Mesothelial cell of epicardium (in vitro differentiated cells): ENCODE results near the gene MYRIP. TPM values are rescaled to one million over a fixed set of nuclear protein-coding genes. Genes with fewer than 3 reads are reported as not detected.

Experiments
- DNase-seq, 2 experiments: peaks; one replicate each; pipeline ENCODE4 v3.0.0; 2021; ENCODE audit warnings: low spot score in 2 of 2; ENCODE audit not compliant: unreplicated experiment in 2 of 2
- H3K27ac Mint-ChIP-seq: 2 replicates; pipeline ENCODE4 v1.8.0; 2021; ENCODE audit warnings: mixed read lengths
- H3K27me3 Mint-ChIP-seq: 2 replicates; pipeline ENCODE4 v1.8.0; 2021; ENCODE audit warnings: low read depth, mixed read lengths
- H3K36me3 Mint-ChIP-seq: 2 replicates; pipeline ENCODE4 v1.8.0; 2021; ENCODE audit warnings: mixed read lengths
- H3K4me1 Mint-ChIP-seq: 2 replicates; pipeline ENCODE4 v1.8.0; 2021; ENCODE audit warnings: mixed read lengths
- H3K4me3 Mint-ChIP-seq: 2 replicates; pipeline ENCODE4 v1.8.0; 2021; ENCODE audit warnings: mild to moderate bottlenecking, moderate library complexity, mixed read lengths
- H3K9me3 Mint-ChIP-seq: 2 replicates; pipeline ENCODE4 v1.8.0; 2021; ENCODE audit warnings: mixed read lengths
- total RNA-seq: library from RNA; stranded (reverse); gene quantifications from 3 replicates; pipeline ENCODE4 v1.2.1, GENCODE V29; 2021
- TF ChIP-seq, protein P1 (sequence below): fragments of 200-600 bp; sonication (generic); IDR thresholded peaks from one replicate; pipeline ENCODE4 v1.5.0; 2021; ENCODE audit warnings: antibody characterized with exemption; ENCODE audit not compliant: unreplicated experiment

Gene MYRIP
- total RNA-seq, 1 donor from 2014 or later, result 0.63 TPM

DNA sequence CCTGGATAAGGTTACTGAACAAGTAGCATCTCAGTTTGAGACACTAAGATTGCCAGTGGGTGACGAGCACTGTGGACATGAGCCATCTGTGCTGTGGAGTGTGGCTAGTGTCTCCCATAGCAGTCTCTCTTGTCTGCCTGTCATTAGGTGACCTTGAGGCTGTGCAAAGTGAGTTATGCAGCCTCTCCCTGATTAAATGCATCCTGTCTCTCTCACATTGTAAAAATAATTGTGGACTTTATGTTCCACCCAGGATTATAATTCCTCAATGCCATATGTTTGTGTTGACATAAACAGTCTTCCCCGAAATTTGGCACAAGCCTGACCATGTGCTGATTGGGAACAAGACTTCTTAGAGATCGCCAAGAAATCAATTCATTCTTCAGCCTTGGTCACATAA, 168.9 kb downstream of the MYRIP start:
- no peak for DNase-seq
- no peak overlapping the region for H3K4me3 Mint-ChIP-seq
- H3K9me3 Mint-ChIP-seq, result peaks cover 7% of the 10 kb centered on the region
- no peak overlapping the region for H3K27ac Mint-ChIP-seq
- H3K36me3 Mint-ChIP-seq, result no peaks in the 10 kb centered on the region
- TF ChIP-seq, protein P1, sequence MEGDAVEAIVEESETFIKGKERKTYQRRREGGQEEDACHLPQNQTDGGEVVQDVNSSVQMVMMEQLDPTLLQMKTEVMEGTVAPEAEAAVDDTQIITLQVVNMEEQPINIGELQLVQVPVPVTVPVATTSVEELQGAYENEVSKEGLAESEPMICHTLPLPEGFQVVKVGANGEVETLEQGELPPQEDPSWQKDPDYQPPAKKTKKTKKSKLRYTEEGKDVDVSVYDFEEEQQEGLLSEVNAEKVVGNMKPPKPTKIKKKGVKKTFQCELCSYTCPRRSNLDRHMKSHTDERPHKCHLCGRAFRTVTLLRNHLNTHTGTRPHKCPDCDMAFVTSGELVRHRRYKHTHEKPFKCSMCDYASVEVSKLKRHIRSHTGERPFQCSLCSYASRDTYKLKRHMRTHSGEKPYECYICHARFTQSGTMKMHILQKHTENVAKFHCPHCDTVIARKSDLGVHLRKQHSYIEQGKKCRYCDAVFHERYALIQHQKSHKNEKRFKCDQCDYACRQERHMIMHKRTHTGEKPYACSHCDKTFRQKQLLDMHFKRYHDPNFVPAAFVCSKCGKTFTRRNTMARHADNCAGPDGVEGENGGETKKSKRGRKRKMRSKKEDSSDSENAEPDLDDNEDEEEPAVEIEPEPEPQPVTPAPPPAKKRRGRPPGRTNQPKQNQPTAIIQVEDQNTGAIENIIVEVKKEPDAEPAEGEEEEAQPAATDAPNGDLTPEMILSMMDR, result no peak
- H3K27me3 Mint-ChIP-seq, result peaks cover 11% of the 10 kb centered on the region
- H3K4me1 Mint-ChIP-seq, result peaks cover 3% of the 10 kb centered on the region

DNA sequence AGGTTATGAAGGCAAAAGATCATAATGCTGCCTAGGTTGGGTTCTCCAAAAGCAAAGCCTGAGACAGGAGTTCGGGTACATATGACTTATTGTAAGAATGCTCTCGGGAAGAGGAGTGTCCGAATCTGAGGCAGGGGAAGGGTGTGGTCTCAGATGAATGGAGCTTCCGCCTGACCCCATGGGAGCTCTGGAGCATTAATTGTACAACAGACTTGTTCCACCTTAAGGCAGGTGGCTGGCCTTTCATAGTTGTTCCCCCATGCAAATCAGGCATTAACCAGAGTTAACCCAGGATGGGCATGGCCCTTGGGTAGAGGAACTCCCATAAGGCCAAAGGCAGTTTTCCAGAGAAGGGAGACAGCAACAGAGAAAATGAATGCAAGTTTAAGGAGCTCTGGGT, 170.6 kb downstream of the MYRIP start:
- Mint-ChIP-seq H3K4me1 (peaks cover 3% of the 10 kb centered on the region), H3K9me3 (no peaks in the 10 kb centered on the region), H3K4me3 (no peak overlapping the region), H3K27ac (no peak overlapping the region), H3K27me3 (peaks cover 2% of the 10 kb centered on the region), H3K36me3 (no peaks in the 10 kb centered on the region)
- TF ChIP-seq, protein P1, result no peak
- DNase-seq, result no peak

DNA sequence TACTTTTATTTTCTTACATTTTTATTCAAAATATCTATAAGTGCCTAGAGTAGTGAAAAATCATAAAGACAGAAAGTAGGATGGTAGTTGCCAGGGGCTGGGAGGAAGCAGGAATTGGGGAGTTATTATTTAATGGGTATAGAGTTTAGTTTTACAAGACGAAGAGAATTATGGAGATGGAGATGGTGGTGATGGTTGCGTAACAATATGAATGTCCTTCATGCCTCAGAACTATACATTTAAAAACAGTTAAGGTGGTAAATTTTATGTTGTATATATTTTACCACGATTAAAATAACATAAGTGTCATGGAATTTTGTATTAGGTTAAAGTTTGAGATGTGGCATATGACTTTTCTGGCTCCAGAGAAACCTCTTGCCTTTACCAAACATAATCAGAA, 171.4 kb downstream of the MYRIP start:
- H3K36me3 Mint-ChIP-seq, result no peaks in the 10 kb centered on the region
- no peak overlapping the region for H3K27ac Mint-ChIP-seq
- DNase-seq, result no peak
- H3K27me3 Mint-ChIP-seq, result peaks cover 2% of the 10 kb centered on the region
- peaks cover 3% of the 10 kb centered on the region for H3K4me1 Mint-ChIP-seq
- no peak overlapping the region for H3K4me3 Mint-ChIP-seq
- TF ChIP-seq, protein P1, result no peak
- H3K9me3 Mint-ChIP-seq, result no peaks in the 10 kb centered on the region

DNA sequence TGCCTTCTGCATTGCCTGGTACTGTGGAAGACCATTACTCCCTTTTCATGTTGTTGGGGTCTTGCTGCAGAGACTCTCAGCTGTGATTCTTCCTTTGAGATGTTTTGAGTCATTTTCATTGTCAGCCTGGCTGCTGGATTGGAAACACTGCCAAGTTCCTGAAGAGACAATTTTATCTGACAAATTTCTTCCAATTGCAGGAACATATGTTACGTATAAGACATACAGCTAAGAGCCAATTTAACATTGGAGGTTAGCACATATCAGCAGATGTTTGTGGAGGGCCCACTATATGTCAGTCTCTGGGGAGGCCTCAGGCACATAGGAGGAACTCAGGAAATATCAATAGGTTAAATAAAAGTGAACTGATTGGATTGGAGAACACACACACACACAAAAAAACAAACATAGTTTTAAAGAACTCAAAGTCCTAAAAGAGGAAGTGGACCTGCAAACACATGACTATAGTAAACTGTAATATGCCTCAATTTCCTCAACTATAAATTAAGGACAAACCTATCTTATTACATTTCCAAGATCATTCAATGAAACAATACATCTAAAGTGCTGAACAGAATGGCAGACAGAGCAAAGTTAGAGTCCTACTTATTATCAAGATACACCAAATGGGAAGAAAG, 172.3 kb downstream of the MYRIP start:
- Mint-ChIP-seq H3K4me1 (peaks cover 3% of the 10 kb centered on the region), H3K27me3 (peaks cover 2% of the 10 kb centered on the region), H3K36me3 (no peaks in the 10 kb centered on the region), H3K4me3 (no peak overlapping the region), H3K9me3 (peaks cover 6% of the 10 kb centered on the region), H3K27ac (no peak overlapping the region)
- TF ChIP-seq, protein P1, result no peak
- no peak for DNase-seq

DNA sequence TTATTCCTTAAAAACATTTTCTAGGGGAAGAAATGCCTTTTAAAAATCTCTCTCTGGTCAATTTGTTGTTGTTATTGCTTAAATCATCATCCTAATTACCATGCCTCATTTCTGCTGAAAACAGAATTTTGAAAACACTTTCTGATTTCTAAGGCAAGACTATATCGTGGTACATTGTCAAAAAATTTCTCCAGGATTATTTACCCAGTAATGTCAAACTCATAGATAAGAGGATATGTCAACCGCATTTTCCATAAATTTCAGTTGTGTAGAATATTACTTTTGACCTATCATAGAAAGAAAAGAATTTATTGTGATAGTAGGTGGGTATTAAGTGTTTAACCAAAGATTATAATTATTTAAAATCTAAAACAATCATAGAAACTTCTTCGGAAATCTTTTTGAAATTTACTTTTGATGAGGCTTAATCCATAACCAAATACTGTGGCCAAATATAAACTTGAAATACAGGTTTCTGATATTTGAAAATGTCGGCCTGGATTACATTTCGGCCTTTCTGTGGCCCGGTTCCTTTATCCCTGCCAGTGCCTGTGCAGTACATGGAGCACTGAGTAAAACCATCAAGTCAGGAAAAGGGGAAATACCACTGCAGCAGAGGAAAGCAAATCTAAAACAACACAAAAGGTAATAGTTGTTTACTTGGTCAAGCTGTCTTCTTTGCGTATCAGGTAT, 173.4 kb downstream of the MYRIP start:
- no peak for DNase-seq
- H3K9me3 Mint-ChIP-seq, result peaks cover 10% of the 10 kb centered on the region
- TF ChIP-seq, protein P1, result no peak
- peaks cover 2% of the 10 kb centered on the region for H3K27me3 Mint-ChIP-seq
- no peak overlapping the region for H3K27ac Mint-ChIP-seq
- H3K4me1 Mint-ChIP-seq, result peaks cover 3% of the 10 kb centered on the region
- H3K4me3 Mint-ChIP-seq, result no peak overlapping the region
- H3K36me3 Mint-ChIP-seq, result no peaks in the 10 kb centered on the region
